OCI-M2 (cell line): ENCODE results near the gene CACNA2D3.

Experiments used
- DNase-seq: peaks from one replicate; lab custom pipeline; 2025; ENCODE audit not compliant: unreplicated experiment; lab: John Stamatoyannopoulos, UW

Gene CACNA2D3

GRCh38 chr3:54563501-54564200, 441.3 kb downstream of the CACNA2D3 start:
- DNase-seq, result no peak

GRCh38 chr3:54564374-54564925, 442.1 kb downstream of the CACNA2D3 start:
- DNase-seq, result no peak

GRCh38 chr3:54565956-54566355, 443.6 kb downstream of the CACNA2D3 start:
- DNase-seq, result no peak

GRCh38 chr3:54567949-54568348, 445.6 kb downstream of the CACNA2D3 start:
- no peak for DNase-seq

GRCh38 chr3:54570008-54570407, 447.7 kb downstream of the CACNA2D3 start:
- no peak for DNase-seq

GRCh38 chr3:54572197-54572895, 450.0 kb downstream of the CACNA2D3 start:
- no peak for DNase-seq

GRCh38 chr3:54573858-54574257, 451.5 kb downstream of the CACNA2D3 start:
- no peak for DNase-seq

- no peak for DNase-seq
Measured at GRCh38 chr3:54574906-54575617, 452.7 kb downstream of the CACNA2D3 start.

- DNase-seq, result no peak
Measured at GRCh38 chr3:54575618-54575960, 453.2 kb downstream of the CACNA2D3 start.

- DNase-seq, result no peak
Measured at GRCh38 chr3:54577313-54577712, 455.0 kb downstream of the CACNA2D3 start.

GRCh38 chr3:54578417-54578816, 456.1 kb downstream of the CACNA2D3 start:
- DNase-seq, result no peak

- no peak for DNase-seq
Measured at GRCh38 chr3:54580453-54580852, 458.1 kb downstream of the CACNA2D3 start.

GRCh38 chr3:54582424-54582823, 460.1 kb downstream of the CACNA2D3 start:
- DNase-seq, result no peak

GRCh38 chr3:54591157-54591556, 468.8 kb downstream of the CACNA2D3 start:
- DNase-seq, result no peak

GRCh38 chr3:54593653-54594052, 471.3 kb downstream of the CACNA2D3 start:
- no peak for DNase-seq

- no peak for DNase-seq
Measured at GRCh38 chr3:54596087-54596486, 473.7 kb downstream of the CACNA2D3 start.

GRCh38 chr3:54599716-54600115, 477.4 kb downstream of the CACNA2D3 start:
- no peak for DNase-seq

GRCh38 chr3:54600441-54601204, 478.3 kb downstream of the CACNA2D3 start:
- DNase-seq, result no peak

- DNase-seq, result no peak
Measured at GRCh38 chr3:54604495-54604894, 482.1 kb downstream of the CACNA2D3 start.

GRCh38 chr3:54608041-54608440, 485.7 kb downstream of the CACNA2D3 start:
- DNase-seq, result no peak

- DNase-seq, result no peak
Measured at GRCh38 chr3:54619053-54619452, 496.7 kb downstream of the CACNA2D3 start.
